Aorta (tissue), 5 donors: ENCODE results near the gene ABLIM3. TPM values are rescaled to one million over a fixed set of nuclear protein-coding genes. Genes with fewer than 3 reads are reported as not detected.

Experiments
- ATAC-seq: fragments of 200-7000 bp; cut with Tn5 transposase; one replicate; pipeline ENCODE4 v1.9.1; 2022; ENCODE audit warnings: moderate library complexity; ENCODE audit not compliant: low FRiP score
- DNase-seq, 2 donors: peaks; one replicate each; pipeline ENCODE4 v3.0.0-alpha.2; 2020
- H3K27ac ChIP-seq, 2 donors: one replicate each; pipeline ENCODE4 v1.5.1; 2013; ENCODE audit warnings: low read length in 2 of 2, mild to moderate bottlenecking in 2 of 2, moderate library complexity in 2 of 2, control low read depth in 1 of 2, inconsistent platforms in 1 of 2, low read depth in 1 of 2
- H3K27me3 ChIP-seq, 2 donors: one replicate each; pipeline ENCODE4 v1.6.1; 2013; ENCODE audit warnings: control low read depth in 1 of 2, low read length in 1 of 2, mild to moderate bottlenecking in 1 of 2, moderate library complexity in 1 of 2; ENCODE audit not compliant: insufficient read depth in 2 of 2, control insufficient read depth in 1 of 2
- H3K36me3 ChIP-seq, 2 donors: one replicate each; pipeline ENCODE4 v1.6.1; 2013; ENCODE audit warnings: control low read depth in 1 of 2, low read length in 1 of 2, mild to moderate bottlenecking in 1 of 2; ENCODE audit not compliant: insufficient read depth in 2 of 2, control insufficient read depth in 1 of 2
- H3K4me1 ChIP-seq, 2 donors: one replicate each; pipeline ENCODE4 v1.6.1; 2013; ENCODE audit warnings: low read length in 2 of 2, control low read depth in 1 of 2, mild to moderate bottlenecking in 1 of 2, moderate library complexity in 1 of 2; ENCODE audit not compliant: insufficient read depth in 2 of 2, control insufficient read depth in 1 of 2
- H3K4me3 ChIP-seq, 2 donors: one replicate each; pipeline ENCODE4 v1.5.1; 2013; ENCODE audit warnings: low read length in 2 of 2, control low read depth in 1 of 2, mild to moderate bottlenecking in 1 of 2
- H3K9me3 ChIP-seq: one replicate; pipeline ENCODE4 v1.6.1; 2013; ENCODE audit warnings: mild to moderate bottlenecking, low read length; ENCODE audit not compliant: control insufficient read depth
- WGBS, 2 donors: extraction: QIAGEN DNeasy Blood & Tissue Kit; methylation state at CpG; one replicate each; pipeline ENCODE4 v1.1.7; 2013; 5-methylcytosine and 5-hydroxymethylcytosine counted together
- intact Hi-C, 2 donors: fragments of 100-400 bp; cut with DNase I; formaldehyde crosslinking; loops; one replicate each; pipeline versions ENCODE4 v1.14.2 to v1.15.0; 2022
- polyA plus RNA-seq, 2 donors: library from polyadenylated mRNA; stranded (reverse); fragments of 200-250 nt; gene quantifications; one replicate each; pipeline ENCODE4 v1.2.3, GENCODE V29; 2013
- total RNA-seq, 2 donors: library from RNA; stranded (reverse); fragmentation: NEBNext Ultra II Directional; extraction: Animal tissue kit (Norgen Biotek cat#: 25700); gene quantifications; one replicate each; pipeline ENCODE4 v1.2.1, GENCODE V29; 2021
- donor health status: healthy with polysubstance abuse.
- donor health status: Bipolar disorder and iron deficiency.
- donor health status: DM: no; HTN: no; CAD: no.
- donor health status: DM: no; HTN: no; CAD: no.
- donor health status: DM: yes; HTN: yes; CAD: no.

The ABLIM3 gene
- total and polyA plus RNA-seq, 4 donors = 15.8 to 46.0 (median 38.7) TPM

- 92 to 95% methylated on average over 6 of the region's 6 CpGs for WGBS, 2 donors
- intact Hi-C loops = no loop called here
Observed at GRCh38 chr5:149309354-149309753, 168.1 kb downstream of the ABLIM3 start.

More at GRCh38 chr5:149309354-149309753, 168.1 kb downstream of the ABLIM3 start:
- ATAC-seq = no peak
- no peaks in the 10 kb centered on the region for H3K9me3 ChIP-seq
- no peaks in the 10 kb centered on the region for H3K36me3 ChIP-seq
- H3K27ac ChIP-seq = no peak overlapping the region
- no peak overlapping the region for H3K4me3 ChIP-seq
- no peaks in the 10 kb centered on the region for H3K27me3 ChIP-seq
- DNase-seq = no peak
- no peaks in the 10 kb centered on the region for H3K4me1 ChIP-seq

Other genes starting within 250 kb of the ABLIM3 start
- gene SH3TC2, start 78.4 kb upstream of the ABLIM3 start, total RNA-seq = 1 to 10 TPM; 1.1 to 2.9 TPM
- not detected for gene SH3TC2, start 78.4 kb upstream of the ABLIM3 start, polyA plus RNA-seq
- gene AFAP1L1, start 130.4 kb downstream of the ABLIM3 start, total RNA-seq = 10 to 100 TPM; 12.3 to 27.9 TPM
- 1 to 10 TPM; 1.3 to 3.0 TPM for gene AFAP1L1, start 130.4 kb downstream of the ABLIM3 start, polyA plus RNA-seq
- gene GRPEL2, start 204.0 kb downstream of the ABLIM3 start, total RNA-seq = 10 to 100 TPM; 11.4 to 12.9 TPM
- 1 to 10 TPM; 1.6 to 3.7 TPM for gene GRPEL2, start 204.0 kb downstream of the ABLIM3 start, polyA plus RNA-seq
- gene PCYOX1L, start 216.6 kb downstream of the ABLIM3 start, total RNA-seq = 1 to 10 TPM; 3.1 to 9.2 TPM
- 1 to 10 TPM; 3.1 to 5.3 TPM for gene PCYOX1L, start 216.6 kb downstream of the ABLIM3 start, polyA plus RNA-seq
- gene IL17B, start 237.8 kb downstream of the ABLIM3 start, total RNA-seq = 10 to 100 TPM in 1 of 2 donors, 1 to 10 TPM in 1; 2.8 to 18.0 TPM
- 1 to 10 TPM; 7.6 to 9.0 TPM for gene IL17B, start 237.8 kb downstream of the ABLIM3 start, polyA plus RNA-seq